Iris pigment epithelial cell (primary cell): ENCODE results near the gene WWC2.
"Not testable (repeated sequence)": the region's sequence is repeated elsewhere in the genome, so short reads cannot be mapped to it uniquely, and the experiment has no call there.

ENCODE experiments used
- DNase-seq: peaks from one replicate; pipeline ENCODE4 v3.0.0-alpha.2; 2011; ENCODE audit warnings: low read depth

Gene WWC2

DNA sequence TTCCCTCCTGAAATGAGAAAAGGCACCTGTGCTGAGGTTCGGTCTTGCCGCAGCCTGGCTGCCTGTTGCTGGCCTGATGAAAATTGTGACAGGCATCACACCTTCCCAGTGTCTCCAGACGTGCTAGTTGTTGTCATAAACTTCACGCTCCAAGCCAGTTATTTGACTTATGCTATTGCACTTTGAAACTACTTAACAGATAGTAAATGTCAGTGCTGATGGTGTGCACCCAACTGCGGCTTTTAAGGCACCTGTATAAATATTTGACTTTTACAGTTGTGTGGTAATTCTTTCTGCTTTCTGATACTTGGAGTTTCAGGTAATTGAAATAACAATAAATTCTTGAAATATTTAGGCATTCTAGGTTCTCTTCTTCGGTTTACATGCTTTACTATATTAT lies 1.8 kb downstream of the WWC2 start:
- DNase-seq, result no peak

DNA sequence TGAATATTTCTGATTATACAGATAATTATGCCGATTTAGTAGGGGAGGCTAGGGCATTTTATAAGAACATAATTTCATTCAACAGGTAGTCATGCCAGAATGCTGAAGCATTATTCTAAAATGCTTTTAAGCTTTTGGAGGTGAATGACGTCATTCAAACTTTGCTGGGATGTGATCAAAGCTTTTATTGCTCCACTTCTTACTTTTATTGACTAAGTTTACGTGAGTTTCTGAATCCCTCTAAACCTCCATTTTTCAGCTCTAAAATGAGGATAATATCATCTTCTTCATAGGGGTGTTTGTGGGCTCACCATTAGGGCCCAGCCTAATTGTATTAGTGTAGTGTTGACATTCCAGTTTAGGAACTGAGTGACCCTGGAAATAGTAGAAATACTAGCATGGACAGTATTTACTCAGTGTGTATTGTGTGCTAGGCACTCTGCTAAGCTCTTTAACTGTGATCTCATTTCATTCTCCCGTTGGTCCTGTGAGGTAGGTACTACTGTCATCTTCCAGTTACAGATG lies 3.0 kb downstream of the WWC2 start:
- DNase-seq, result peak; percentile 15

DNA sequence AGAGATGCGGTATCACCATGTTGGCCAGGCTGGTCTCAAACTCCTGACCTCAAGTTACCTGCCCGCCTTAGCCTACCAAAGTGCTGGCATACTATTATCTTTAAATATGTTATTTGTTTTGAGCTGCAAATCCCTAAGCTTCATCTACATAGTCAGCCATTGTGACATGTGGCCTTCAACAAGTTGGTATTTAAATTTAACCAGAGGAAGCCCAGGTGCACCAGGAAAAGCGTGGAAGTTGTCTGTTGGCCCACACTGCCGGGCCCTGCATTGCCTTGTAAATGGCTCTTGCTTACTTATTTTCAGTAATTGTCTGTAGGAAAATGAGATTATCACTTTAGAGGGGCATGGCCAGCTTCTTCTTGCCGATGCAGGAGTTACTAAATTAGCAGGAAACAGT lies 6.0 kb downstream of the WWC2 start:
- DNase-seq, result no peak

DNA sequence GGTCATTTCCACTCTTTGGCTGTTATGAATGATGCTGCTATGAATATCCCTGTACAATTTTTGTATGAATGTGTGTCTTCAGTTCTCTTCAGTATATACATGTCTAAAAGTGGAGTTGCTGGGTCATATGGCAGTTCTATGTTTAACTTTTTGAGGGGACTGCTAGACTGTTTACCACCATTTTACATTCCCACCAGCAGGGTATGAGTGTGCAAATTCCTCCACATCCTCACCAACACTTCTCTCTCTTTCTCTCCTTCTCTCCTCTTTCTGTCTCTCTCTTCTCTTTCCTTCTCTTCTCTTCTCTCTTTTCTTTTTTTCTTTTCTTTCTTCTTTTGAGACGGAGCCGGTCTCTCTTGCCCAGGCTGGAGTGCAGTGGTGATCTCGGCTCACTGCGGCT lies 7.8 kb downstream of the WWC2 start:
- peak; percentile 26 for DNase-seq

DNA sequence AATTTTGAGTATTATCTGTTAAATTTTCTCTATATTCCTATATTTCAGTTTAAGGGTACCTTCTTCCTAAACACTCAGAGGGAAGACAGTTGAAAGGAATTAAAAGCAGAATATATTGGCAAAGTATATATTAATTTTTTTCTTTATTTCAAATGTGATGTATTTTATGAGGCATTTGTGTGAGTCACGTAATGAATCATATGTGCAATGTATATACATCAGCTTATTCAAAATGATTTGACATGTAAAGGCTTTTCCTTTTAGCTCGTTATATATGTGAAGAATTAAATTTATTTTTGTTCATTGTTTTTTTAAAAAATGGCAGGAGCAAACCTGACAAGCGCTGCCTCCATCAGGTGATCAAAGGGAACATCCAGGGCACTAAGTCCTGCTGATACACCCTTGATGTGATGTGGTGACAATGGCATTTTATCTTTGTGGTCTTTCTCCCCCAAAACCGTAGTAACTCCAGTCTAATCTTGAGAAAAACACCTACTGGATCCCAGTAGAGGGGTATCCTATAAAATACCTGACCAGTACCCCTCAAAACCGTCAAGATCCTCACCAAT lies 8.9 kb downstream of the WWC2 start:
- DNase-seq, result no peak

DNA sequence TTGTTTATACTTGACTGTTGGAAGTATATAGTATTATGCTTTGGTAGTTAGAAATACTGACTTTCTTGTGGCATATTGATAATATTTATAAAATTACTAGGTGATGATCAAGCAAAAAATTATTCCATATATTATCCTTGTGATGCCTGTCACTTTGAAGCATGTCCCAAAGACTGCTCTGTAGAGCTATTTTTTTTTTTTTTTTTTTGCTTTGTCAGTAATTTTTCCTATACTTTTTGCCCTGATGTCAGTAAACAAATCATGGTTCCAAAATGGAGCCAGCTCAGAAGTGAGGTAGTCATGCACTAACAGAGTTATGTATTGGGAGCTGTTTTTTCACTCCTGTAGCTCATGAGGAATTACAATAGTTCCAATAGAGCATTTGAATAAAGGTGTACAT lies 11.2 kb downstream of the WWC2 start:
- no peak for DNase-seq

DNA sequence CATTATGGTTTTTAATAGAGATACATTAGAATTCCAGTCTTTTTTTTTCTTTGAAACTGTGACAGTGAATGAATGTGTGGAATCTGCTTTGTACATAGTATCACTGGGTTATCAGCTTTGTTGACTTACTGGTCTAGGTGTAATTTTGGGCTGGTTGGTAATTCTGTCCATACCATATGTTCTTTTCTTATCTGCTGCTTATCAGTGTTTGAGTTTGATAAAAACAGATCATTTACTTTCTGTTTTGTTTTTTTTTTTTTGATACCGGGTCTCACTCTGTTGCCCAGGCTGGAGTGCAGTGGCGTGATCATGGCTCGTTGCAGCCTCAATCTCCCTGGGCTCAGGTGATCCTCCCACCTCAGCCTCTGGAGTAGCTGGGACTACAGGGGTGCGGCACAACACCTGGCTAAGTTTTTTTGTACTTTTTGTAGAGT lies 12.4 kb downstream of the WWC2 start:
- no peak for DNase-seq

GRCh38 chr4:183118141-183118540 lies 19.1 kb downstream of the WWC2 start:
- DNase-seq, result no peak

DNA sequence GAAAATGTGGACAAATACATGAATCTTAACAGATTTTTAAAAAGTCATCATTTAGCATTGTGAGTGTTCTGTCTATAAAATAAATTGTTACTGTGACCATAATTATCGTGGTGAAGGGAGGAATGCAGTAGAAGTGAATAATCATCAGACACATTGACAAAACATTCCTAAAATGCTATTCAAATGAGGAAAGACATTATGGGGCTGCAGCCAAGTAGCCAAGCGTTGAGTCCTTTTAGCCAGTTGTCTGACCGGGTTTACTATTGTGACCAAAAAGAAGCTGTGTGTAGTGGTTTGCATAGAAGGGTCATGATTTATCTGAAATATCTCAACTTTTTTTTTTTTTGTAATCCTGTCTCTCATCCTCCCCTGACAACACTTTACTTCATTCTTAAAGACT lies 19.5 kb downstream of the WWC2 start:
- peak; percentile 94 for DNase-seq

- not testable (repeated sequence) for DNase-seq
Measured at GRCh38 chr4:183121660-183122059, 22.6 kb downstream of the WWC2 start.

GRCh38 chr4:183124228-183124627 lies 25.2 kb downstream of the WWC2 start:
- no peak for DNase-seq

GRCh38 chr4:183124865-183125264 lies 25.8 kb downstream of the WWC2 start:
- DNase-seq, result no peak

GRCh38 chr4:183129125-183129524 lies 30.1 kb downstream of the WWC2 start:
- DNase-seq, result no peak

- DNase-seq, result no peak
Measured at GRCh38 chr4:183129675-183130074, 30.6 kb downstream of the WWC2 start.

DNA sequence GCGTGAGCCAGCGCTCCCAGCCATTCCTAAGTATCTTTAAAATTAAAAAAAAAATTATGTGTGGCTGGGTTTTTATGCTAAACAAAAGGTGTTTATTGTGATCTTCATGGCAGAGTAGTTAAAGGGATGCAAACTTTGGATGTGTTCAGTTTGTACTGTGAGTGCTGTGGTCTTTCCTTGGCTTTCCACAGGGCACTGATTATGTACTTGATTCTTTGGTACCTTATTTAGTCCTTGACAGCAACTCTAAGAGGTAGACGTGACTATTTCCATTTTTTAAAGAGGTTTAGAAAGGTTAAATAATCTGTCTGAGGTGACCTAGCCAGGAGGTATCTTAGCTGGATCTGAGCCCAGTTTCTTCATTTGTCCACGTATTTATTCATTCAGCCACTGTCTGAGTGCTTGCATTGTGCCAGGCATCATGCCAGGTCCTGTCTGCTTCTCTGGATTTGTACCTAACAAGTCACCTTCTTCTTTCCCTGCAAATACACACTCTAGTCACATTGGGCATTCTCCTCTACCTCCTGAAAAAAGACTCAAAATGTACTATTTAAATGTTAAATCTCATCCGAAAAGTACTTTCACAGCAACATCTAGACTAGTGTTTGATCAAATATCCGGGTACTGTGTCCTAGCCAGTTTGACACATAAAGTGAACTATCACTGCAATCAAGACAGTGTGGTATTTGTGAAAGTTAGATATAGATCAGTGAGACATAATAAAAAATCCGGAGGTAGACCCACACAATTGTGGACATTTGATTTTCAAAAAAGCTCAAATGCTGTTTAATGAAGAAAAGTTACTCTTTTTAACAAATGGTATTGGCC lies 31.5 kb downstream of the WWC2 start:
- DNase-seq, result peak; percentile 68

DNA sequence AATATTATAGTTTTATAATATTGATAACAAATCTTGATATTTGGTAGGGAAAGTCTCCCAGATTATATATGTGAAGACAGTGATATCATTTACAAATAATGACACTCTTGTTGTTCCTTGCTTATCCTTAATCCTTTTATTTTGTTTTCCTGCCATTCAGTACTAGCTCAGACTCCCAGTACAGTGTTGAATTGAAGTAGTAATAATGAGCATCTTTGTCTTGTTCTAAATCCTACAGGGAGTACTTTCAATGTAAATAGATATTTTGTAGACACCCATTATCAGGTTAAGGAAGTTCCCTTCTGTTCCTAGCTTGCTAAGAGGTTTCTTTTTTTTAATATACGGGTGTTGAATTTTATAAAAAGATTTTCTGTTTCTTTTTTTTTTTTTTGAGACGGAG lies 33.0 kb downstream of the WWC2 start:
- no peak for DNase-seq

DNA sequence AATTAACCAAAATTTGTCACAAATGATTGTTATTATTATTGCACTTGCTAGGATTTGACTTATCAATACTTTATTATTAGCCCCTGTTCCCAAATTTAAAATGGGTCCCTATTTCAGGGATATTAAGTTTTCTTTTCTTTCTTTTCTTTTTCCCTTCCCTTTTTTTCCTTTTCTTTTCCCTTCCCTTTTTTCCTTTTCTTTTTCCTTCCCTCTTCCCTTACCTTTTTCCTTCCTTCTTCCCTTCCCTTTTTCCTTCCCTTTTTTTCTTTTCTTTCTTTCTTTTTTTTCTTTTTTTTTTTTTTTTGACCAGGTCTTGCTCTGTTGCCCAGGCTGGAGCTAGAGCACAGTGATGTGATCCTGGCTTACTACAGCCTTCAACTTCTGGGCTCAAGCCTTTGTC lies 33.8 kb downstream of the WWC2 start:
- no peak for DNase-seq

- DNase-seq, result peak; percentile 28
Measured at GRCh38 chr4:183136855-183137254, 37.8 kb downstream of the WWC2 start.

DNA sequence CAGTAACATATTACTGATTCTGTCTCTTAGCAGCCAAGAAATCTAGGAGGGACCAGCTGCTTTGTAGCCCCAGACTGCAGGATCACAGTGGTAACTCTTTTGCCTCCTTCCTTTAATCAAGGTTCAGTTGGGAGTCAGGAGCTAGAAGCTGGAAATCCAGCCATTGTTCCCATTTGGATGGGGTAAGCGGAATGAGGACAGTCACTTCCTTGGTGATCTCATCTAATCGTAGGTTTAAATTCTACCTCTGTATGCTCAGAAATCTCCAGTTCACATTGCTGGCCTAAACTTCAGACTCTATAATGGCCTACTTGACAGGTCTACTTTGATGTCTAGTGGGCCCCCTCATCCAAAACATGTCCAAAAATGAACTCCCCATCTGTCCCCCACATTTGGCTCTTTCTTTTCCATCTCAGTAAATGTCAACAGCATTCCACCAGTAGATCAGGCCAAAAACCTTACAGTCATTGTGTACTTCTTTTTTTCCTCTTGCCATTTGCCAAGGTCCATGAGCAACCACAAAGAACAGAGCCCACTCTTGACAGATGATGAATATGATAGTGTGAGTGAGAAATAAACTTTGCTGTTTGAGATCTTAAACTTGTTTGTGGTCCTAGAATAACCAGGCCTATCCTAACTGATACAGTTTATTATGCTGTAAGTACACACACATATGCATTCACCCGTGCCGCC lies 40.1 kb downstream of the WWC2 start:
- peak; percentile 25 for DNase-seq

GRCh38 chr4:183139972-183140570 lies 41.0 kb downstream of the WWC2 start:
- DNase-seq, result peak; percentile 57

- peak; percentile 93 for DNase-seq
Measured at GRCh38 chr4:183140911-183141320, 41.9 kb downstream of the WWC2 start.

- DNase-seq, result no peak
Measured at GRCh38 chr4:183141997-183142396, 42.9 kb downstream of the WWC2 start.
